SJCRH30 (cell line): Measurements from ENCODE around the gene CRAMP1. TPM values are rescaled to one million over a fixed set of nuclear protein-coding genes. Genes with fewer than 3 reads are reported as not detected.

Experiments
- DNase-seq, 2 experiments: peaks; one replicate each; pipeline ENCODE4 v3.0.0-alpha.2; 2015 to 2020
- H3K27ac ChIP-seq: fragments of 250-450 bp; sonication (Bioruptor Pico); 2 replicates; pipeline ENCODE4 v1.5.1; 2020; ENCODE audit warnings: mild to moderate bottlenecking, moderate library complexity
- H3K27me3 ChIP-seq: fragments of 250-450 bp; sonication (Bioruptor Pico); 2 replicates; pipeline ENCODE4 v1.5.1; 2020; ENCODE audit warnings: mild to moderate bottlenecking, moderate library complexity
- H3K36me3 ChIP-seq: fragments of 250-450 bp; sonication (Bioruptor Pico); 2 replicates; pipeline ENCODE4 v1.5.1; 2020; ENCODE audit warnings: mild to moderate bottlenecking, moderate library complexity
- H3K4me1 ChIP-seq: fragments of 250-450 bp; sonication (Bioruptor Pico); 2 replicates; pipeline ENCODE4 v1.5.1; 2020; ENCODE audit warnings: mild to moderate bottlenecking, moderate library complexity
- H3K4me3 ChIP-seq: fragments of 250-450 bp; sonication (Bioruptor Pico); 2 replicates; pipeline ENCODE4 v1.5.1; 2020; ENCODE audit warnings: mild to moderate bottlenecking, moderate library complexity
- H3K9me3 ChIP-seq: fragments of 250-450 bp; sonication (Bioruptor Pico); replicated peaks from 2 replicates; pipeline ENCODE4 v1.5.1; 2020; ENCODE audit warnings: mild to moderate bottlenecking, moderate library complexity
- total RNA-seq: library from RNA; depleted of rRNA; stranded (reverse); fragments of >200 nt; shearing (Covaris generic); gene quantifications from 2 replicates; pipeline ENCODE4 v1.2.3, GENCODE V29; 2014; rRNA removed

Gene CRAMP1
- total RNA-seq, 1 experiment from 2014 or later, result 12.6 TPM

DNA sequence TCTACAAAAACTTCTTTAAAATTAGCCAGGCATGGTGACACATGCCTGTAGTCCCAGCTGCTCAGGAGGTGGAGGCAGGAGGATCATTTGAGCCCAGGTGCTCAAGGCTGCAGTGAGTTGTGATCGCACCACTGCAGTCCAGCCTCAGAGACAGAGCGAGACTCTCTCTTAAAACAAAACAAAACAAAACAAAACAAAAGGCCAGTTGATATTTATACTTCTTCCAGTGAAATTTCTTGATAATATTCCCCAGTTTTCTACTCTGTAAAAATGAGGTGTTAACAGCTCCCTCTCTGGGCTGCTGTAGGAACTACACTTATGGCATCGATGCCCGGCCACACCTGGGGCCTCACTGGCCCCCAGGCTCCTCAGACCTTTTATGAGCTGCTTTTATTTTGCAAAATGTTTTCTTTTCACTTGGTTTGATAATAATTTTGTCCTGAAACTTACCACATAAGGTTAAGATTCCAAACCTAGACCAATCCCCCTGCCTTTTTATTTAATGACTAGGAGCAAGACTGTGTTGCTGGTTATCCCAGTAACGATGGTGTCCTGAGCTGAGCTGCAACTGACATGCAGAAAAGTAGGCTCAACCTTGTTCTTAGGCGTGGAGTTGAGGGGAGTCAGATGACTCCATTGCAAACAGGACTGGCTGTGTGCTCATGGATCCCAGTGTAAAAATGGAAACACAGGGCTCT lies 111.4 kb downstream of the CRAMP1 start:
- H3K27me3 ChIP-seq, result no peaks in the 10 kb centered on the region
- H3K27ac ChIP-seq, result peak overlapping the region; percentile 38; the same call in 1 of the 2 replicates
- H3K4me1 ChIP-seq, result peaks cover 16% of the 10 kb centered on the region; the same call in 1 of the 2 replicates
- H3K9me3 ChIP-seq, result no peaks in the 10 kb centered on the region
- H3K4me3 ChIP-seq, result no peak overlapping the region
- peak; percentile 28 to 70 for DNase-seq
- no peaks in the 10 kb centered on the region; the same call in 1 of the 2 replicates for H3K36me3 ChIP-seq

DNA sequence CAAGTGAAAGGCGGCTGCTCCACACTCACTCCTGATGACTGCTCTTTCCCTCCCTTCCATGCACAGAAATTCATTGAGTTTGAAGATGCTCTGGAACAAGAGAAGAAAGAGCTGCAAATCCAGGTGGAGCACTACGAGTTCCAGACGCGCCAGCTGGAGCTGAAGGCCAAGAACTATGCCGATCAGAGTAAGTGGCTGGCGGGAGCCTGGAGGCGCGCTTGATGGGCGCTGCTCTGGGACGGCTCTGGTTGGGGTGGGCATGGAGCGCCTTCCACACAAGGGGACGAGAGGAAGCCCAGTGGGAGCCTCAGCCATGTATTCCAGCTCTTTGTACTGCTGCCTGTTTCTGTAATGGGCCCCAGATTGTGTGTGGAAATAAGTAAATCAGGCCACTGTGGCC lies 112.3 kb downstream of the CRAMP1 start:
- Histone ChIP-seq H3K27me3 (no peaks in the 10 kb centered on the region), H3K36me3 (no peaks in the 10 kb centered on the region; the same call in 1 of the 2 replicates), H3K27ac (no peak overlapping the region), H3K4me3 (no peak overlapping the region), H3K4me1 (peaks cover 16% of the 10 kb centered on the region; the same call in 1 of the 2 replicates), H3K9me3 (no peaks in the 10 kb centered on the region)
- no peak for DNase-seq

DNA sequence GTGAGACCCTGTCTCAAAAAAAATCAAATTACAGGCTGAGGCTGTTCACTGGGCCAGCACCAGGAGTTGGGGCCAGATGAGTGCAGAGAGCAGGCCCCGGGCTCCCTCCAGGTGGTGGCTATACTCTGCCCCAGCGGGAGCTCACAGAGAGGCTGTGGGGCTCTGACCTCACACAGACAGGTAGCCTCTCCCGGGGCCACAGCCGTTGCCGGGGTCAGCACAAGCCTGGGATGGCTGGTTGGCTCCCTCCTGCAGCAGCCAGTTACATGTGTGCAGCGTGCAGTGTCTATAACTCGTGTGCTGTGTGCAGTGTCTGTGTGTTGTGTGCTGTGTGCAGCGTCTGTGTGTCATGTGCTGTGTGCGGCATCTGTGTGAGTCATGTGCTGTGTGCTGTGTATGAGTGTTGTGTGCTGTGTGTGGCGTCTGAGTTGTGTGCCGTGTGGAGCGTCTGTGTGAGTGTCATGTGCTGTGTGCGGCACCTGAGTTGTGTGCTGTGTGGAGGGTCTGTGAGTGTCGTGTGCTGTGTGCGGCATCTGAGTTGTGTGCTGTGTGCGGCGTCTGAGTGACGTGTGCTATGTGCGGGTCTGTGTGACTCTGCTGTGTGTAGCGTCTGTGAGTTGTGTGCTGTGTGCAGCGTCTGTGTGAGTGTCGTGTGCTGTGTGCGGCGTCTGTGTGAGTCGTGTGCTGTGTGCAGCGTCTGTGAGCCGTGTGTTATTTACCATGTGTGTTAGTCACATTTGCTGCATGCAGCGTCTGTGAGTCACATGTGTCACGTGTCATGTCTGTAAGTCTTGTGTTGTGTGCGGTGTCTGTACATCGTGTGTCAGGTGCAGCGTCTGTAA lies 114.7 kb downstream of the CRAMP1 start:
- peaks cover 5% of the 10 kb centered on the region; the same call in 1 of the 2 replicates for H3K36me3 ChIP-seq
- no peak for DNase-seq

More for the DNA sequence above, 114.7 kb downstream of the CRAMP1 start:
- peaks cover 13% of the 10 kb centered on the region; the same call in 1 of the 2 replicates for H3K4me1 ChIP-seq
- H3K4me3 ChIP-seq, result no peak overlapping the region
- H3K9me3 ChIP-seq, result no peaks in the 10 kb centered on the region
- H3K27me3 ChIP-seq, result no peaks in the 10 kb centered on the region
- no peak overlapping the region for H3K27ac ChIP-seq

Other genes starting within 250 kb of the CRAMP1 start
- gene UNKL, start 197.7 kb upstream of the CRAMP1 start, total RNA-seq, result 8.7 and 9.8 TPM in 2 replicates
- gene UQCC4, start 191.6 kb upstream of the CRAMP1 start, total RNA-seq, result 20.1 and 22.5 TPM in 2 replicates
- gene PERCC1, start 181.3 kb upstream of the CRAMP1 start, total RNA-seq, result 111 and 114 TPM in 2 replicates
- gene CCDC154, start 167.8 kb upstream of the CRAMP1 start, total RNA-seq, result 0.33 and 0.71 TPM in 2 replicates
- gene CLCN7, start 137.3 kb upstream of the CRAMP1 start, total RNA-seq, result 32.2 and 33.8 TPM in 2 replicates
- gene PTX4, start 123.4 kb upstream of the CRAMP1 start, total RNA-seq, result not detected in 2 replicates
- 21.9 and 27.9 TPM in 2 replicates for gene TELO2, start 119.0 kb upstream of the CRAMP1 start, total RNA-seq
- 1.1 and 1.2 TPM in 2 replicates for gene TMEM204, start 78.7 kb upstream of the CRAMP1 start, total RNA-seq
- 4.4 and 6.5 TPM in 2 replicates for gene IFT140, start 288 bp upstream of the CRAMP1 start, total RNA-seq
- 83.4 and 87.4 TPM in 2 replicates for gene JPT2, start 65.9 kb downstream of the CRAMP1 start, total RNA-seq
- gene MAPK8IP3, start 93.8 kb downstream of the CRAMP1 start, total RNA-seq, result 24.7 and 34.7 TPM in 2 replicates
- gene NME3, start 159.2 kb downstream of the CRAMP1 start, total RNA-seq, result 1.2 and 1.6 TPM in 2 replicates
- 3.6 and 5.2 TPM in 2 replicates for gene EME2, start 160.4 kb downstream of the CRAMP1 start, total RNA-seq
- 55.3 and 60.7 TPM in 2 replicates for gene MRPS34, start 160.8 kb downstream of the CRAMP1 start, total RNA-seq
- gene SPSB3, start 170.2 kb downstream of the CRAMP1 start, total RNA-seq, result 9.6 and 12.4 TPM in 2 replicates
- gene NUBP2, start 170.6 kb downstream of the CRAMP1 start, total RNA-seq, result 45.0 and 55.3 TPM in 2 replicates
- not detected in 2 replicates for gene IGFALS, start 181.3 kb downstream of the CRAMP1 start, total RNA-seq
- gene HAGH, start 214.5 kb downstream of the CRAMP1 start, total RNA-seq, result 14.6 and 15.0 TPM in 2 replicates
- 16.2 and 19.5 TPM in 2 replicates for gene FAHD1, start 214.8 kb downstream of the CRAMP1 start, total RNA-seq